IMR-90 (cell line): ENCODE results near the gene FIBCD1. TPM values are rescaled to one million over a fixed set of nuclear protein-coding genes. Genes with fewer than 3 reads are reported as not detected.

Experiments
- ATAC-seq: fragments of 200-7000 bp; cut with Tn5 transposase; 2 replicates; pipeline ENCODE4 v1.9.1; 2020; ENCODE audit warnings: low read depth, mild to moderate bottlenecking, moderate library complexity
- BruUV-seq: library from RNA; stranded (reverse); fragments of 400-500 nt; replicated peaks from 2 replicates; lab custom pipeline; 2021; lab: Mats Ljungman, UMichigan
- CTCF ChIA-PET: fragments of 300-600 bp; formaldehyde crosslinking; extraction: SDS; loops from one replicate; lab custom pipeline; 2021; ENCODE audit warnings: antibody characterized with exemption; lab: Yijun Ruan, JAX
- POLR2A ChIA-PET: fragments of 300-600 bp; sonication (Branson Sonifier 250); formaldehyde crosslinking; loops from one replicate; lab custom pipeline; 2022; ENCODE audit warnings: antibody characterized with exemption; ENCODE audit not compliant: unreplicated experiment; lab: Charles Lee
- DNase-seq: peaks from one replicate; pipeline ENCODE4 v3.0.0; 2013
- H2AFZ ChIP-seq: replicated peaks from 2 replicates; pipeline ENCODE3; 2013; ENCODE audit warnings: low read length, mild to moderate bottlenecking; ENCODE audit not compliant: poor library complexity
- H2AK5ac ChIP-seq: 2 replicates; pipeline ENCODE4 v1.6.1; 2013; ENCODE audit warnings: low read depth, low read length, inconsistent platforms
- H2AK9ac ChIP-seq: replicated peaks from 2 replicates; pipeline ENCODE3; 2013; ENCODE audit warnings: mild to moderate bottlenecking, low read depth, low read length, moderate library complexity; ENCODE audit not compliant: poor library complexity
- H2BK120ac ChIP-seq: 2 replicates; pipeline ENCODE4 v1.6.1; 2013; ENCODE audit warnings: low read depth, low read length, inconsistent platforms
- H2BK15ac ChIP-seq: 3 replicates; pipeline ENCODE4 v1.6.1; 2013; ENCODE audit warnings: low read depth, low read length, inconsistent platforms
- H2BK20ac ChIP-seq: 2 replicates; pipeline ENCODE4 v1.6.1; 2013; ENCODE audit warnings: low read depth, mild to moderate bottlenecking, inconsistent platforms, low read length, moderate library complexity
- H2BK5ac ChIP-seq: 2 replicates; pipeline ENCODE4 v1.6.1; 2013; ENCODE audit warnings: mild to moderate bottlenecking, low read depth, low read length, inconsistent platforms; ENCODE audit not compliant: poor library complexity, severe bottlenecking
- H3K14ac ChIP-seq: replicated peaks from 2 replicates; pipeline ENCODE4 v1.6.1; 2013; ENCODE audit warnings: low read depth, low read length, inconsistent platforms
- H3K18ac ChIP-seq: 2 replicates; pipeline ENCODE4 v1.6.1; 2013; ENCODE audit warnings: low read depth, low read length, control low read depth
- H3K23ac ChIP-seq: 2 replicates; pipeline ENCODE4 v1.6.1; 2013; ENCODE audit warnings: low read depth, low read length, inconsistent platforms
- H3K27ac ChIP-seq: 2 replicates; pipeline ENCODE4 v1.5.1; 2013; ENCODE audit warnings: mild to moderate bottlenecking, control low read depth, low read length; ENCODE audit not compliant: insufficient read depth
- H3K27me3 ChIP-seq: 2 replicates; pipeline ENCODE4 v1.6.1; 2013; ENCODE audit warnings: low read length; ENCODE audit not compliant: control insufficient read depth, insufficient read depth
- H3K36me3 ChIP-seq: 2 replicates; pipeline ENCODE4 v1.6.1; 2013; ENCODE audit warnings: low read length, mixed read lengths; ENCODE audit not compliant: control insufficient read depth, insufficient read depth
- H3K4ac ChIP-seq: 2 replicates; pipeline ENCODE4 v1.6.1; 2013; ENCODE audit warnings: low read depth, low read length, inconsistent platforms
- H3K4me1 ChIP-seq: 2 replicates; pipeline ENCODE4 v1.6.1; 2013; ENCODE audit warnings: low read length, mixed read lengths; ENCODE audit not compliant: control insufficient read depth, insufficient read depth
- H3K4me2 ChIP-seq: 2 replicates; pipeline ENCODE4 v1.6.1; 2013; ENCODE audit warnings: low read depth, mild to moderate bottlenecking, control low read depth, low read length, moderate library complexity
- H3K4me3 ChIP-seq: 2 replicates; pipeline ENCODE4 v1.5.1; 2013; ENCODE audit warnings: low read depth, mild to moderate bottlenecking, control low read depth, low read length, moderate library complexity; ENCODE audit not compliant: insufficient read depth
- H3K56ac ChIP-seq: 2 replicates; pipeline ENCODE4 v1.6.1; 2013; ENCODE audit warnings: low read length, inconsistent platforms; ENCODE audit not compliant: insufficient read depth; ENCODE audit errors: extremely low read depth
- H3K79me1 ChIP-seq, 2 experiments: 2 replicates each; pipeline ENCODE4 v1.6.1; 2013; ENCODE audit warnings: low read length in 2 of 2, inconsistent platforms in 1 of 2, low read depth in 1 of 2
- H3K9ac ChIP-seq: 2 replicates; pipeline ENCODE4 v1.6.1; 2013; ENCODE audit warnings: low read depth, low read length, control low read depth
- H3K9me1 ChIP-seq: 2 replicates; pipeline ENCODE4 v1.6.1; 2013; ENCODE audit warnings: low read length, inconsistent platforms; ENCODE audit not compliant: insufficient read depth
- H3K9me3 ChIP-seq: 2 replicates; pipeline ENCODE4 v1.6.1; 2013; ENCODE audit warnings: low read length; ENCODE audit not compliant: control insufficient read depth, insufficient read depth
- H4K20me1 ChIP-seq: 2 replicates; pipeline ENCODE4 v1.6.1; 2013; ENCODE audit warnings: low read length, inconsistent platforms; ENCODE audit not compliant: insufficient read depth
- H4K5ac ChIP-seq: 2 replicates; pipeline ENCODE4 v1.6.1; 2013; ENCODE audit warnings: mild to moderate bottlenecking, low read depth, low read length, control low read depth
- H4K8ac ChIP-seq, 2 experiments: 2 replicates each; pipeline ENCODE4 v1.6.1; 2013; ENCODE audit warnings: low read depth in 2 of 2, low read length in 2 of 2, control low read depth in 1 of 2, inconsistent platforms in 1 of 2
- H4K91ac ChIP-seq: 2 replicates; pipeline ENCODE4 v1.6.1; 2013; ENCODE audit warnings: low read depth, low read length, inconsistent platforms; ENCODE audit not compliant: insufficient read depth
- BHLHE40 ChIP-seq: fragments of 150-350 bp; IDR thresholded peaks from 2 replicates; pipeline ENCODE4 v1.6.1; 2016; ENCODE audit warnings: mild to moderate bottlenecking, low read depth, low read length
- CEBPB ChIP-seq: IDR thresholded peaks from 2 replicates; pipeline ENCODE4 v1.6.1; 2012; ENCODE audit warnings: low read depth, low read length, improper control_type of control experiment
- FOS ChIP-seq: fragments of 150-350 bp; IDR thresholded peaks from 2 replicates; pipeline ENCODE4 v1.6.1; 2016; ENCODE audit warnings: low read depth, low read length
- MAFK ChIP-seq: IDR thresholded peaks from 2 replicates; pipeline ENCODE4 v1.6.1; 2012; ENCODE audit warnings: low read depth, low read length, improper control_type of control experiment
- MAZ ChIP-seq: IDR thresholded peaks from 2 replicates; pipeline ENCODE4 v1.6.1; 2012; ENCODE audit warnings: low read depth, mild to moderate bottlenecking, low read length, improper control_type of control experiment, moderate library complexity, borderline replicate concordance
- MXI1 ChIP-seq: IDR thresholded peaks from 2 replicates; pipeline ENCODE4 v1.6.1; 2012; ENCODE audit warnings: low read depth, mild to moderate bottlenecking, low read length, moderate library complexity, borderline replicate concordance
- NFE2L2 ChIP-seq: fragments of 150-350 bp; IDR thresholded peaks from 2 replicates; pipeline ENCODE4 v1.6.1; 2016; ENCODE audit warnings: low read depth, mild to moderate bottlenecking, low read length
- RAD21 ChIP-seq: IDR thresholded peaks from 2 replicates; pipeline ENCODE4 v1.6.1; 2012; ENCODE audit warnings: low read length, improper control_type of control experiment
- RCOR1 ChIP-seq: IDR thresholded peaks from 2 replicates; pipeline ENCODE4 v1.6.1; 2012; ENCODE audit warnings: mild to moderate bottlenecking, low read length, improper control_type of control experiment; ENCODE audit not compliant: insufficient replicate concordance
- WGBS, 2 experiments: methylation state at CpG; one replicate each; pipeline versions ENCODE4 v1.1.5 to v1.1.7; 2013; ENCODE audit warnings: missing lambda C conversion rate in 2 of 2; ENCODE audit not compliant: insufficient read length in 1 of 2; ENCODE audit errors: extremely low coverage in 2 of 2; 5-methylcytosine and 5-hydroxymethylcytosine counted together
- dilution Hi-C: fragments of 300-500 bp; cut with HindIII; formaldehyde crosslinking; loops from one replicate; pipeline ENCODE4 v1.14.3; 2018; ENCODE audit warnings: low sequenced_read_pairs; ENCODE audit not compliant: unreplicated experiment
- in situ Hi-C: fragments of 300-500 bp; cut with MboI; formaldehyde crosslinking; loops from 3 replicates; pipeline ENCODE4 v1.14.3; 2019; ENCODE audit warnings: low sequenced_read_pairs, inconsistent platforms, mixed read lengths
- intact Hi-C: fragments of 100-400 bp; cut with micrococcal nuclease; formaldehyde crosslinking; loops from 2 replicates; pipeline ENCODE4 v1.10.0; 2022
- polyA plus RNA-seq, 3 experiments: library from polyadenylated mRNA; depleted of rRNA; stranded (reverse); fragments of >200 nt; gene quantifications; 2 replicates each; pipeline ENCODE4 v1.2.3, GENCODE V29; 2012; ENCODE audit warnings: low replicate concordance in 1 of 3
- total RNA-seq: library from RNA; depleted of rRNA; stranded (reverse); fragments of >200 nt; gene quantifications from 2 replicates; pipeline ENCODE4 v1.2.3, GENCODE V29; 2012
- TF ChIP-seq, protein P1 (sequence below): fragments of 150-350 bp; IDR thresholded peaks from 2 replicates; pipeline ENCODE4 v1.6.1; 2017; ENCODE audit warnings: mild to moderate bottlenecking, antibody characterized with exemption, low read length, low read depth
- TF ChIP-seq, protein P2 (sequence below): fragments of 150-350 bp; IDR thresholded peaks from 2 replicates; pipeline ENCODE4 v1.6.1; 2016; ENCODE audit warnings: low read depth, mild to moderate bottlenecking, low read length, moderate library complexity, borderline replicate concordance

Gene FIBCD1
- total and polyA plus RNA-seq, 2 of the 4 experiments (the other 2 are of a cell fraction) = 1.1 to 10.1 TPM

DNA sequence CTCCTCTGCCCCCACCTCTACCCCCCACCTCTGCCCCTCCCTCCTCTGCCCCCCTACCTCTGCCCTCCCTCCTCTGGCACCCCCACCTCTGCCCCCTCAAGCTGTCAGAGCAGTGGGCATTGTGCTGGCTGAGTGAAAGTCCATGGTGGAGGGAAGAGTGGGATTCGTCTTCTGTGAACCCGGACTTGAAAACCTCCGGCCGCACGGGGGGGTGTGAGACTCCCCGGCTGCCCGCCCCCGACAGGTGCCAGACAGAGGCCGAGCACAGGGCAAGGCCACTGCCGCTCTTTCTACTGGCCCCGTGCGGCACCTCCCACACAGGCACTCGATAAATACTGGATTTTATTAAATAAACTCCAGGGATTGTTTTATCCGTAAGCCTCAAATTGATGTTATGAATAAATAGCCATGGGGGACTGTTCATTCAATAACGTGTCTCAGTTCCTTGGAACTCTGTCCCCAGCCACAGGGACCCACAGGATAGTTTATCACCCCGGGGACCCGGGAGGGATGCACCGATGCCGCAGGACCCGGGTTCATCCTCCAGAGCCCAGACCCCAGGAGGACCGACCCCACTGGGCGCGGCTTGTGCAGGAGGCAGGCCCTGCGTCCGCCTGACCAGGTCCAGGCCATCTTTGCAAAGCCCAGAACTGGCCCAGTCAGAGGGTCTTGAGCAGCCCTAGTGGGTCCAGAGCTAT, 39.8 kb downstream of the FIBCD1 start:
- H3K27me3 ChIP-seq = peaks cover 2% of the 10 kb centered on the region; the same call in 1 of the 2 replicates
- H2BK15ac ChIP-seq = no peak overlapping the region
- no peak overlapping the region for H2AFZ ChIP-seq
- H4K8ac ChIP-seq = no peak overlapping the region
- in situ Hi-C loops (no loop called here), intact Hi-C loops (no loop called here), dilution Hi-C loops (no loop called here)
- peaks cover 3% of the 10 kb centered on the region; the same call in 1 of the 2 replicates for H3K36me3 ChIP-seq
- H3K79me1 ChIP-seq = no peaks in the 10 kb centered on the region
- no peak overlapping the region for H3K9ac ChIP-seq
- no peak overlapping the region for H3K18ac ChIP-seq
- ATAC-seq (no peak), DNase-seq (no peak)
- H2BK5ac ChIP-seq = no peak overlapping the region
- no peak overlapping the region for H2BK20ac ChIP-seq
- WGBS, 2 experiments = 74% methylated on average over 8 of the region's 25 CpGs; no CpG with 5 or more reads in 1 of the 2 experiments
- H3K9me1 ChIP-seq = no peaks in the 10 kb centered on the region
- no peak for TF ChIP-seq NFE2L2
- no peak for TF ChIP-seq MAFK
- TF ChIP-seq, protein P1, sequence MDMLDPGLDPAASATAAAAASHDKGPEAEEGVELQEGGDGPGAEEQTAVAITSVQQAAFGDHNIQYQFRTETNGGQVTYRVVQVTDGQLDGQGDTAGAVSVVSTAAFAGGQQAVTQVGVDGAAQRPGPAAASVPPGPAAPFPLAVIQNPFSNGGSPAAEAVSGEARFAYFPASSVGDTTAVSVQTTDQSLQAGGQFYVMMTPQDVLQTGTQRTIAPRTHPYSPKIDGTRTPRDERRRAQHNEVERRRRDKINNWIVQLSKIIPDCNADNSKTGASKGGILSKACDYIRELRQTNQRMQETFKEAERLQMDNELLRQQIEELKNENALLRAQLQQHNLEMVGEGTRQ = no peak
- TF ChIP-seq CEBPB = no peak
- TF ChIP-seq MAZ = no peak
- TF ChIP-seq, protein P2, sequence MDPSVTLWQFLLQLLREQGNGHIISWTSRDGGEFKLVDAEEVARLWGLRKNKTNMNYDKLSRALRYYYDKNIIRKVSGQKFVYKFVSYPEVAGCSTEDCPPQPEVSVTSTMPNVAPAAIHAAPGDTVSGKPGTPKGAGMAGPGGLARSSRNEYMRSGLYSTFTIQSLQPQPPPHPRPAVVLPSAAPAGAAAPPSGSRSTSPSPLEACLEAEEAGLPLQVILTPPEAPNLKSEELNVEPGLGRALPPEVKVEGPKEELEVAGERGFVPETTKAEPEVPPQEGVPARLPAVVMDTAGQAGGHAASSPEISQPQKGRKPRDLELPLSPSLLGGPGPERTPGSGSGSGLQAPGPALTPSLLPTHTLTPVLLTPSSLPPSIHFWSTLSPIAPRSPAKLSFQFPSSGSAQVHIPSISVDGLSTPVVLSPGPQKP = no peak
- no peak for TF ChIP-seq RAD21
- no peak for TF ChIP-seq RCOR1
- TF ChIP-seq FOS = no peak
- no peak for TF ChIP-seq MXI1
- TF ChIP-seq BHLHE40 = no peak
- no peak overlapping the region for H2BK120ac ChIP-seq
- H4K5ac ChIP-seq = no peak overlapping the region
- H2AK5ac ChIP-seq = no peak overlapping the region
- H3K14ac ChIP-seq = no peak overlapping the region
- BruUV-seq = no TSS peak
- H3K56ac ChIP-seq = no peak overlapping the region
- no peaks in the 10 kb centered on the region for H3K9me3 ChIP-seq
- no peak overlapping the region for H3K4me2 ChIP-seq
- no peak overlapping the region for H4K91ac ChIP-seq
- no peak overlapping the region for H3K4ac ChIP-seq
- H3K4me1 ChIP-seq = no peaks in the 10 kb centered on the region
- H3K4me3 ChIP-seq = no peak overlapping the region
- ChIA-PET CTCF (no interaction called here), POLR2A (no interaction called here)
- H4K20me1 ChIP-seq = peaks cover 7% of the 10 kb centered on the region
- no peak overlapping the region for H3K23ac ChIP-seq
- H3K27ac ChIP-seq = no peak overlapping the region
- no peak overlapping the region for H2AK9ac ChIP-seq
